Coronary artery (tissue), 2 donors: ENCODE results near the gene TIMP3.
A peak's percentile ranks its signal among the peaks of the same experiment; 100 is the strongest.

Experiments
- DNase-seq: peaks from one replicate; pipeline ENCODE4 v3.0.0-alpha.2; 2017; ENCODE audit warnings: low spot score
- H3K27ac ChIP-seq, 2 donors: fragments of 200-600 bp; sonication (generic); one replicate each; pipeline ENCODE4 v1.5.1; 2016 to 2019
- H3K4me3 ChIP-seq: fragments of 200-600 bp; sonication (generic); 2 replicates; pipeline ENCODE4 v1.5.1; 2016; ENCODE audit warnings: mild to moderate bottlenecking, moderate library complexity
- CTCF ChIP-seq: fragments of 200-600 bp; sonication (generic); IDR thresholded peaks from one replicate; pipeline ENCODE4 v1.5.1; 2019; ENCODE audit warnings: antibody characterized with exemption

TIMP3 gene

GRCh38 chr22:32839831-32840584, 38.5 kb downstream of the TIMP3 start:
- Histone ChIP-seq H3K27ac (peak overlapping the region; percentile 68 to 85), H3K4me3 (peak overlapping the region; percentile 31)
- no peak for DNase-seq
- no peak for TF ChIP-seq CTCF

- H3K4me3 ChIP-seq = no peak overlapping the region
- TF ChIP-seq CTCF = no peak
- no peak overlapping the region for H3K27ac ChIP-seq
- DNase-seq = no peak
These were observed 39.7 kb downstream of the TIMP3 start for GRCh38 chr22:32841175-32841574.

GRCh38 chr22:32842486-32842885, 41.0 kb downstream of the TIMP3 start:
- TF ChIP-seq CTCF = no peak
- no peak for DNase-seq
- Histone ChIP-seq H3K4me3 (no peak overlapping the region), H3K27ac (no peak overlapping the region)

- no peak overlapping the region for H3K27ac ChIP-seq
These were observed 41.8 kb downstream of the TIMP3 start for GRCh38 chr22:32843300-32843699.

GRCh38 chr22:32844251-32844650, 42.7 kb downstream of the TIMP3 start:
- no peak for TF ChIP-seq CTCF
- Histone ChIP-seq H3K27ac (no peak overlapping the region), H3K4me3 (no peak overlapping the region)

More at GRCh38 chr22:32843300-32843699, 41.8 kb downstream of the TIMP3 start:
- no peak for DNase-seq
- no peak overlapping the region for H3K4me3 ChIP-seq
- TF ChIP-seq CTCF = no peak

GRCh38 chr22:32846780-32847491, 45.4 kb downstream of the TIMP3 start:
- H3K27ac ChIP-seq = peak overlapping the region; percentile 63 to 69
- no peak for TF ChIP-seq CTCF
- peak overlapping the region; percentile 49 for H3K4me3 ChIP-seq
- DNase-seq = no peak

More at GRCh38 chr22:32844251-32844650, 42.7 kb downstream of the TIMP3 start:
- DNase-seq = no peak

GRCh38 chr22:32848226-32848625, 46.7 kb downstream of the TIMP3 start:
- Histone ChIP-seq H3K27ac (peak overlapping the region in 1 of 2 donors; percentile 96), H3K4me3 (no peak overlapping the region)
- no peak for DNase-seq
- no peak for TF ChIP-seq CTCF
